GM18858 (cell line): ENCODE measurements around the gene ARNT2.

Source experiments
- ATAC-seq: cut with Tn5 transposase; IDR thresholded peaks from one replicate; pipeline ENCODE4 v1.9.1; 2021; ENCODE audit not compliant: unreplicated experiment

The ARNT2 gene

DNA sequence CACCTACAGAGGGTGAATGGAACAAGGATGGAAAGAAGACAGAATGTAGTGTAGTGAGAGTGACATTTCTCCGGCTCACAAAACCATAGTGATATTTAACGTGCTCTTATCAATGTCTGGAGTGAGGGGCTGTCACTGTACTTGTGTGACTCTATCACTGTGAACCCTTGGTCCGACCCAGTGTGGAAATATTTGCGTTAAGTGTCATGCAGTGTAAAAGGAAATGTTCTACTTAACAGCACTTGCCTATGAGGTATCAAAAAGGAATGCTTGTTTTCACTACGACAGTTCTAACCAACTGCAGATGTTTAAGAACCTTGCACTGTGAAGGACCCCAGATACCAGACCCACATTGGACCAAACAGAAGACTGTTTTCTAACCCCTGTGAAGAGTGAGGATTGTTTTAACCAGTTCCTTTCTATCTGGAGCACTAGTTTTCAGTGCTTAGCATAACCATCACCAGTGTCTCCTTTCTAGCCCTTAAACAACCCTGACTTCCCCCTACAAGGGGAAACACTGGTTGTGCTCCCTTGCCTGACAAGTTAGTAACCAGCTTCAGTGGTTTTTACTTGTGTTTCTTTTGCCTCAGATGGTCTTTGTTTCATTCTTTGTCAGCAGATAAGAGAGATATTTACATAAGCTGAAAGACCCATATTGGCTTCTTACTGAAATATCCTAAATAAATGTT lies 146.2 kb downstream of the ARNT2 start:
- ATAC-seq, result no peak

- no peak for ATAC-seq
These were observed 146.7 kb downstream of the ARNT2 start for GRCh38 chr15:80550908-80551260.

- ATAC-seq, result no peak
These were observed 147.2 kb downstream of the ARNT2 start for GRCh38 chr15:80551348-80551747.

GRCh38 chr15:80554560-80554959 lies 150.4 kb downstream of the ARNT2 start:
- ATAC-seq, result no peak

DNA sequence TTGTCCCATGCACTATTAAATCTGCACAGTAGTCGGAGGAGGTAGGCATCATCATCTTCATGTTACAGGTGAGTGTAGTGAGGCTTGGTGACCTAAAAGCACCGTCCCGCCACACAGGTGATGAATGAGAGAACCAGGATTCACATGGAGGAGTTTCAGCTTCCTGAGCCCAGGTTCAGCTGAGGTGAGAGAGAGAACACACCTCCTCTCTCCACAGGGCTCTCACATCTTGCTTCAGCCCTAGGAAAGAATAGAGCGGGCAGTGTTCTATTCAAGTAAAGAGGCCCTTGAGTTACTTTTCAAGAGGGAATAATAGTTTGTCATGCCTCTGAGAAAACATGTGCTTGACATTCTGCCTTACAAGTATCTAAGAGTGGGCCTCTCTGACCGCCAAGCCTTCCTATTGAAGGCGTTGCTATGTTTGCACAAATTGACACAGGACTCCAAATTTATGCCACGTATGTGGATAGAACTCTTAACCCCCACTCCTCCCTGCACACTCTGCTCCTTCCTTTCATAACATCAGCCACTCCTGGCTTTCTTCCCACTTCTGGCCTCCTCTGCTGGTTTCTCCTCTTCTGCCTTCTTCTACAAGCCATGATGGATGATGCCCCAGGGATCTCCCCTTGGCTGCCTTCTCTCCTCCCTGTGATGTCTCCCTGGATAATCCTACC lies 152.6 kb downstream of the ARNT2 start:
- no peak for ATAC-seq

DNA sequence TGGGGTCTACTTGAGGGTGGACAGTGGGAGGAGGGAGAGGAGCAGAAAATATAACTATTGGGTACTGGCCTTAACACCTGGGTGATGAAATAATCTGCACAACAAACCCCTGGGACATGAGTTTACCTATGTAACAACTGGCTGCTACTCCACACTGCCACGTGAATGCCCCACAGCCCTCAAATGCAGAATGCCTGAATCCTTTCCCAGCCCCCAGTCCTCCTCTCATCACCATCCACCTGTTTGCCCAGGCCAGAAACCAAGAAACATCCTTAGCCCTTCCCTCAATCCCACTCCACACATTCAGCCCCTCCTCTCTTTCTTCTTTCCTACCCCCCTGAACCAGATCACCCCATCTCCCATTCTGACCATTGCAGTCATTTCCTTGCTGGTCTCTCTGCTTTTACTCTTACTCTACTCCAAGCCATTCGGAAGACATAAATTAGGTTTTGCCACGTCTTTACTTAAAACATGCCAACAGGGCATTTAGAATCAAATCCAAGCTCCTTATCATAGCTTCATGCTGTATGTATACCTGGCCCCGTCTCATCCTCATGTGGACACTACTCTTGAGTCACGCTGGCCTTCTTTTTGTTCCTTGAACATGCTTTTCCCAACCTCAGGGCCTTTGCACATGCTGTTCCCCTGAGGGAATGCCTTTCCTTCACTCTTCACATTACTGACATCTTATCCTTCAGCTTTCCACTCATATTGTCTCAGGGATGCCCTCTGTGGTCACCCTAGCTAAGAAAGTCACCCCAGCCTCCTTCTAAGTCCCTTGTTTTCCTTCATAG lies 153.5 kb downstream of the ARNT2 start:
- ATAC-seq, result no peak

- no peak for ATAC-seq
These were observed 154.6 kb downstream of the ARNT2 start for GRCh38 chr15:80558631-80559319.

- ATAC-seq, result no peak
These were observed 155.1 kb downstream of the ARNT2 start for GRCh38 chr15:80559320-80559693.

GRCh38 chr15:80559761-80560160 lies 155.6 kb downstream of the ARNT2 start:
- no peak for ATAC-seq

DNA sequence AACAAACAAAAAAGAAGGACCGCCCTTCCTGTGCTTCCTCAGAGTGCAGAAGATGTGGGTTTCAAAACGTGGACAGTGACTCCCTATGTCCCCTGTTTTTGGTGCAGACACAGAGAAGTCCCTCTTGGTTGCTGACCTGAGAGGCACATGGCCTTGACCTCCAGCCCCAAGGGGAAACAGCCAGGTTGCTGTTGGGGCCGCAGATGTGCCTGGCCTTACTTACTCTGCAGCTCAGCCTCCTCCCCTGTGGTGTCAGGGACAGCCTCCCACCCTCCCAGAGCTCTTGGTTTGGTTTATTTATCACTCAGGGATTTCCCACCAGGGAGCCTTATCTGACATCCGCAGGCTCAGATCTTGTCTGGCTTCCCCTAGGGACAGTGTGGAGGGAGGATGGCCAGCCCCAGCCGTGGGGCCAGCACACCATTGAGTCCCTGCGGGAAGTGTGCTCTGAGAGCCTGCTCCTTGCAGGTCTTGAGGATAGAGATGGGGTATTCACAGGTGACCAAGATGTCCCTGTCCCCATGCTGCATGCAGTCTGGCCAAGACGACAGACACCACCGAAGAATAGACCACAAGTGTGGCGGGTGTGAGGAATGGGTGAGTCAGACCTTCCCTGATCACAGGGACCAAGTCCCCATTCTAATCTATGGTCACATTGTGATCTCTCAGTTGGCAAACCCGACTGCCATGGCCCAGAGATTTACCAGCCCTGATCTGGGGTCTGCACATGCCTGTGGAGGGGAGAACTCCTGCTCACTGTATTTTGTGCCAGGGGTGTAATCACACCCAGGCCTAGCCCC lies 156.6 kb downstream of the ARNT2 start:
- no peak for ATAC-seq

DNA sequence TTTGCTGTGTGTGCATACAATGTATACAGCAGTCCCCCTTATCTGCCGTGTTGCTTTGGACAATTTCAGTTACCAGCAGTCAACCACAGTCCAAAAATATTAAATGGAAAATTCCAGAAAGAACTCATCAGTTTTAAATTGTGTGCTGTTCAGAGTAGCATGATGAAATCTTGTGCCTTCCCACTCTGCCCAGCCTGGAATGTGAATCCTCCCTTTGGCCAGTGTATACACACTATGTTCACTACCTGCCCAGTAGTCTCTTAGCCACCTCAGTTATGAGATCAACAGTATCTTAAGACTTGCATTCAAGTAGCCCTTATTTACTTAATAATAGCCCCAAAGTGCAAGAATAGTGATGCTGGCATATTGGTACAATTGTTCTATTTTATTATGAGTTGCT lies 157.3 kb downstream of the ARNT2 start:
- ATAC-seq, result no peak

DNA sequence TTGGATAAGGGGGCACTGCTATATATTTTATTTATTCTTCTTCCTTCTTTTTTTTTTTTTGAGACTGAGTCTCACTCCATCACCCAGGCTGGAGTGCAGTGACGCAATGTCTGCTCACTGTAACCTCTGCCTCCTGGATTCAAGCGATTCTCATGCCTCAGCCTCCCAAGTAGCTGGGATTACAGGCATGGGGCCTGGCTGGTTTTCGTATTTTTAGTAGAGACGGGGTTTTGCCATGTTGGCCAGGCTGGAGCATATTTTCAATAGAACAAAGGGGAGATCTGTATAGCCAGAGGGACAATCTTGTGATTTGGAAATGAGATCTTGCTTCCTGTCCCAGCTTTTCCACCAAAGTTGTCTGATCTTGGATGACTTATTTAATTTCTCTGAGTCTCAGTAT lies 157.9 kb downstream of the ARNT2 start:
- ATAC-seq, result no peak

GRCh38 chr15:80562846-80563245 lies 158.7 kb downstream of the ARNT2 start:
- no peak for ATAC-seq

GRCh38 chr15:80563372-80563997 lies 159.3 kb downstream of the ARNT2 start:
- no peak for ATAC-seq

GRCh38 chr15:80564056-80564455 lies 159.9 kb downstream of the ARNT2 start:
- no peak for ATAC-seq

GRCh38 chr15:80565398-80565797 lies 161.2 kb downstream of the ARNT2 start:
- ATAC-seq, result no peak

DNA sequence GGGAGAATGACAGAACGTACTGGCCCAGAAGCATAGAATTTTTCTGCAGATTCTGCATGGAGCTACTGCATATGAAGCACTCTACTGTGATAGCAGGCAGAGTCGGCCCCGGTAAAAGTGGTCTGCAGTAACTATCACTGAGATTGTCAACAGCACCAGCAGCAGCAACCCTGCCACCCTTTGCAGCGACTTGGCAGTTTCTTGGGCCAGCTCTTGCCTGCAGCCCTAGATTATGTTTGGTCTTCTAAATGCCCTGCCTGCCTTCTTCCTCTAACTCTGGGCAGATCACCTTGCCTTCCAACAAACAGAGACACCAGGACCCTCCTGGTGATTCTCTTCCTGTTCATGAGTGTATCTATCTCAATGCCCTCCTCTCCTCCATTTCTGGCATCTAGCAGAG lies 161.8 kb downstream of the ARNT2 start:
- no peak for ATAC-seq

DNA sequence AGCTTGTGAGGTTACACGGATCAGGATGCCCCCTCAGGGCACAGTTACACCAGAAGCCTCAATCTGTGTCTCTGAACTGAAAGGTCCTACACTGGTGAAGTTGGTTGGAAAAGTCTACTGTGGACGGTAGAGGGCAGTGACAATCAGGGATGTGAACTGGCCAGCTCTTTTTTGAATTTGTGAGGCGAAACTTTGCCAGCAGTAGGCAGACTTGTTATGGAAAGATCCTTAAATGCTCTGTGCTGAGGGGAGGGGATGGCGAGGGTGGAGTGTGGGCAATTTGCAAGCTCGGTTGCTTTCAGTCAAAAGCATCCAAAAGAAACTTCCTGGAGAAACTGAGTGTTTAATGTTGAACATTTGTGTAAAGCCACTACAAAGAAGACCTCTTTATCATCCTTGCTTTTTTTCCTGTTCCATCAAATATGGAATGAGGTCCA lies 163.6 kb downstream of the ARNT2 start:
- no peak for ATAC-seq

DNA sequence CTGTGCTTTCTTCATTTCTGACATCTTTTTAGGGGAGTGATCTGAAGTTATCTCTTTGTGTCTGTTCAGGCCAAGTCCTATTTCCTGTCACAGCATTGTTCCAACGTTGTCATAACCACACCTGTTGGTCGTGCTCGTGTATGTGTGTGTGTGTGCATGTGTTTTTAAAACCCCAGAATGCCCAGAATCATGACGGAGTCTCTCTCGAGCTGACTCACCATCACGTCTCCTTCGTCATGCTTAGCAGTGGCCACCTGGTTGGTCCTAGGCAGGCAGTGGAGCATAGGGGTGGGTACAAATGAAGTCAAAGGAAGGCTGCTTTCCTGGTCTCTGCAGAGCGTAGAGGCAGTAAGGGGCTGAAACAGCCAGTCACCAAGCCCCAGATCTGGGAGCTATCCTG lies 164.1 kb downstream of the ARNT2 start:
- no peak for ATAC-seq

DNA sequence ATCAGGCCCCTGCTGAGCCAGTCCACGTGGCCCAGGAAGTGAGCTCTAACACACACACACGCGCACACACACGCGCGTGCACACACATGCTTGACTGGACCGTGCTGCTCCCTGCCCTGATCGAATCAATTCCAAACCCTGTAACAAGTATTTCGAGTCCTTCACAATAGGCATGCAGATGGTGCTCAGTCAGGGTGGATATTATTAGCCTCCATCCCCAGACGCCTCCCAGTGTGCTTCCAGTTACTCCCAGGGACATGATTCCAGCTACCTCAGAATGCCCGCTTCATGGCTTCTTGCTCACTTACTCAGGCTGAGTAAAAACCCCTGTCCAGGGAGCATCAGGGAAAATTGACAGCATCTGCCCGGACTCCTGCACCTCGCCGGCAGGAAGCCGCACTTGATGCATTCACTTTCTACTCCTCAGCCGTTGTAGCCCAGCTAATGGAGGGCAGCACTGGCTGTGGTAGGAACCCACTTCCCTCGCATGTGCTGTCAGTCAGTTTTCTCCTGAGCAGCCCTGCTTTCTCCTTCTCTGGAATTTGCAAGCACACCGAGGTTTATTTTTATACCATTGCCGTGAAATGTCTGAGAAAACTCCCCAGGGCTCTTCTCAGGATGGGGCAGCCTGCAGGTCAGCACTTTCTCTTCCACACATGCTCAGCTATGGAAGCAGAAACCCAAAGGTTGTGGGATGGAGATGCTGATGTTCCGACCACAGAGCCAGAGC lies 164.9 kb downstream of the ARNT2 start:
- ATAC-seq, result no peak
